PC-9 (cell line): ENCODE measurements around the gene DNAH6. TPM values are rescaled to one million over a fixed set of nuclear protein-coding genes. Genes with fewer than 3 reads are reported as not detected.

Experiments
- BruUV-seq: library from RNA; stranded (reverse); fragments of 400-500 nt; replicated peaks from 2 replicates; lab custom pipeline; 2021; lab: Mats Ljungman, UMichigan
- CTCF ChIA-PET: fragments of 300-600 bp; sonication (Branson Sonifier 250); formaldehyde crosslinking; loops from one replicate; lab custom pipeline; 2022; ENCODE audit warnings: antibody characterized with exemption; lab: Charles Lee
- POLR2A ChIA-PET: fragments of 300-600 bp; sonication (Branson Sonifier 250); formaldehyde crosslinking; loops from one replicate; lab custom pipeline; 2022; ENCODE audit warnings: antibody characterized with exemption; ENCODE audit not compliant: unreplicated experiment; lab: Charles Lee
- DNase-seq, 2 experiments: peaks; one replicate each; pipeline versions ENCODE4 v3.0.0 to v3.0.0-alpha.2; 2015 to 2022; ENCODE audit warnings: mixed read lengths in 1 of 2
- H2AFZ ChIP-seq: fragments of 200-600 bp; sonication (generic); 2 replicates; pipeline ENCODE4 v1.8.1; 2017; ENCODE audit warnings: antibody characterized with exemption
- H3F3A ChIP-seq: fragments of 200-600 bp; sonication (generic); 2 replicates; pipeline ENCODE4 v1.8.1; 2017; ENCODE audit warnings: antibody characterized with exemption, mild to moderate bottlenecking, low read depth; ENCODE audit not compliant: insufficient read depth
- H3K27ac ChIP-seq: fragments of 200-600 bp; sonication (generic); 2 replicates; pipeline ENCODE4 v1.6.1; 2016; ENCODE audit warnings: mixed run types
- H3K27me3 ChIP-seq: fragments of 200-600 bp; sonication (generic); 2 replicates; pipeline ENCODE4 v1.6.1; 2016; ENCODE audit warnings: low read depth, mixed run types; ENCODE audit not compliant: insufficient read depth
- H3K36me3 ChIP-seq: fragments of 200-600 bp; sonication (generic); 2 replicates; pipeline ENCODE4 v1.6.1; 2016; ENCODE audit warnings: low read depth, mixed run types
- H3K4me1 ChIP-seq: fragments of 200-600 bp; sonication (generic); replicated peaks from 2 replicates; pipeline ENCODE4 v1.6.1; 2016; ENCODE audit warnings: mixed run types; ENCODE audit not compliant: insufficient read depth
- H3K4me2 ChIP-seq: fragments of 200-600 bp; sonication (generic); 2 replicates; pipeline ENCODE4 v1.6.1; 2017; ENCODE audit warnings: mixed run types
- H3K4me3 ChIP-seq: fragments of 200-600 bp; sonication (generic); 2 replicates; pipeline ENCODE4 v1.6.1; 2016; ENCODE audit warnings: mixed run types
- H3K79me2 ChIP-seq: fragments of 200-600 bp; sonication (generic); 2 replicates; pipeline ENCODE4 v1.6.1; 2017; ENCODE audit warnings: low read depth, mixed run types
- H3K9me2 ChIP-seq: fragments of 200-600 bp; sonication (generic); 2 replicates; pipeline ENCODE4 v1.8.1; 2017; ENCODE audit warnings: mild to moderate bottlenecking; ENCODE audit not compliant: insufficient read depth
- H3K9me3 ChIP-seq: fragments of 200-600 bp; sonication (generic); 2 replicates; pipeline ENCODE4 v1.8.1; 2016; ENCODE audit warnings: low read depth; ENCODE audit not compliant: insufficient read depth
- H4K20me1 ChIP-seq: fragments of 200-600 bp; sonication (generic); 2 replicates; pipeline ENCODE4 v1.8.1; 2017; ENCODE audit not compliant: insufficient read depth
- EZH2 ChIP-seq: fragments of 200-600 bp; sonication (generic); IDR thresholded peaks from 2 replicates; pipeline ENCODE4 v1.8.0; 2017; ENCODE audit warnings: antibody characterized with exemption, low read depth
- intact Hi-C: fragments of 100-400 bp; cut with micrococcal nuclease; formaldehyde crosslinking; loops from one replicate; pipeline ENCODE4 v1.10.0; 2022; ENCODE audit not compliant: unreplicated experiment
- total RNA-seq: library from RNA; stranded (reverse); gene quantifications from 2 replicates; pipeline ENCODE4 v1.2.3, GENCODE V29; 2021
- TF ChIP-seq, protein P1 (sequence below): fragments of 200-600 bp; sonication (generic); conservative IDR thresholded peaks from 2 replicates; pipeline ENCODE4 v1.6.1; 2017; ENCODE audit warnings: mixed run types, antibody characterized with exemption, mild to moderate bottlenecking, moderate library complexity

DNAH6 gene
- total RNA-seq, 1 experiment from 2014 or later: not detected

DNA sequence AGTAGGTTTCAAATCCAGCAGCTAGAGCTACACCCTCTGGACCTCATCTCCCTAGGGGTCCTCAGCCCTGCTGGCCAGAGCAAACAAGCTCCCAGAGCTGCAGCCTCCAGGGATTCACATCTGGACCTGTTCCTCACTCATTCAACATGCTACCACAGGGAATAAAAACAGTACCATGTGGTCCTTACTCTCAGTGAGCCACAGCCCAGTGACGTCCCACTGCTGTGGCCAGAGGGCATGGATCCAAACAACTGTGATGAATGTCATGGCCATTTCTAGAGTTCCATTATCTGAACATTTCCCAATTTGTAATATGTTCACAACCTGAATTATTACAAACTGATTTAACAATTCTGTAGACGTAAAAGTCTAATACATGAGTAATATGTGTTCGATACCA lies 186.6 kb downstream of the DNAH6 start:
- no peak for DNase-seq
- no peaks in the 10 kb centered on the region for H3K4me1 ChIP-seq
- H3K9me2 ChIP-seq: no peaks in the 10 kb centered on the region
- ChIA-PET CTCF (no interaction called here), POLR2A (no interaction called here)
- H3K27ac ChIP-seq: no peak overlapping the region
- H3K79me2 ChIP-seq: no peaks in the 10 kb centered on the region
- no peak for TF ChIP-seq EZH2
- TF ChIP-seq, protein P1, sequence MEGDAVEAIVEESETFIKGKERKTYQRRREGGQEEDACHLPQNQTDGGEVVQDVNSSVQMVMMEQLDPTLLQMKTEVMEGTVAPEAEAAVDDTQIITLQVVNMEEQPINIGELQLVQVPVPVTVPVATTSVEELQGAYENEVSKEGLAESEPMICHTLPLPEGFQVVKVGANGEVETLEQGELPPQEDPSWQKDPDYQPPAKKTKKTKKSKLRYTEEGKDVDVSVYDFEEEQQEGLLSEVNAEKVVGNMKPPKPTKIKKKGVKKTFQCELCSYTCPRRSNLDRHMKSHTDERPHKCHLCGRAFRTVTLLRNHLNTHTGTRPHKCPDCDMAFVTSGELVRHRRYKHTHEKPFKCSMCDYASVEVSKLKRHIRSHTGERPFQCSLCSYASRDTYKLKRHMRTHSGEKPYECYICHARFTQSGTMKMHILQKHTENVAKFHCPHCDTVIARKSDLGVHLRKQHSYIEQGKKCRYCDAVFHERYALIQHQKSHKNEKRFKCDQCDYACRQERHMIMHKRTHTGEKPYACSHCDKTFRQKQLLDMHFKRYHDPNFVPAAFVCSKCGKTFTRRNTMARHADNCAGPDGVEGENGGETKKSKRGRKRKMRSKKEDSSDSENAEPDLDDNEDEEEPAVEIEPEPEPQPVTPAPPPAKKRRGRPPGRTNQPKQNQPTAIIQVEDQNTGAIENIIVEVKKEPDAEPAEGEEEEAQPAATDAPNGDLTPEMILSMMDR: no peak
- no peaks in the 10 kb centered on the region for H3K36me3 ChIP-seq
- intact Hi-C loops: no loop called here
- H3K27me3 ChIP-seq: peaks cover 35% of the 10 kb centered on the region
- H3K4me2 ChIP-seq: no peak overlapping the region
- H2AFZ ChIP-seq: no peak overlapping the region
- H3F3A ChIP-seq: no peaks in the 10 kb centered on the region
- H3K9me3 ChIP-seq: no peaks in the 10 kb centered on the region
- H4K20me1 ChIP-seq: no peaks in the 10 kb centered on the region
- no peak overlapping the region for H3K4me3 ChIP-seq
- no TSS peak for BruUV-seq

DNA sequence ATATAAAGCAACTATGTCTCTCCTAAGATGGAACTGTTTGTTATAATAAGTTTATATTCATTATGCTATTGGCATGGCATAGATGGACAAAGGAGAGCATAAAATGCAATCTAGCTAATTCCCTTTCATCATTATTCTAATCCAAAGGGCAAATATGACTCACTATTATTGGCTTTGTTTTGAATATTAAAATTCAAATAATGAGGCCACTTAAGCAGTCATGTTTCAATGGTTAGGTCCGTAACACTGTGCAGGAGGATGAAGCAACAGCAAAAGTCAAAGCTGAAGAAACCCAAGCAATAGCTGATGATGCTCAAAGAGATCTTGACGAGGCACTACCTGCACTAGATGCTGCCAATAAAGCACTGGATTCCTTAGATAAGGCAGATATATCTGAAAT lies 187.5 kb downstream of the DNAH6 start:
- no peak for DNase-seq
- no peak overlapping the region for H2AFZ ChIP-seq
- H3F3A ChIP-seq: no peaks in the 10 kb centered on the region
- H3K9me3 ChIP-seq: no peaks in the 10 kb centered on the region
- H3K9me2 ChIP-seq: no peaks in the 10 kb centered on the region
- POLR2A ChIA-PET: no interaction called here
- H3K36me3 ChIP-seq: no peaks in the 10 kb centered on the region
- H3K4me1 ChIP-seq: no peaks in the 10 kb centered on the region
- intact Hi-C loops: no loop called here
- H3K4me2 ChIP-seq: no peak overlapping the region
- no peak overlapping the region for H3K27ac ChIP-seq
- H3K27me3 ChIP-seq: peaks cover 27% of the 10 kb centered on the region
- TF ChIP-seq, protein P1: no peak
- no peak for TF ChIP-seq EZH2
- no peaks in the 10 kb centered on the region for H4K20me1 ChIP-seq
- BruUV-seq: no TSS peak
- no peaks in the 10 kb centered on the region for H3K79me2 ChIP-seq
- no peak overlapping the region for H3K4me3 ChIP-seq
- CTCF ChIA-PET: no interaction called here

DNA sequence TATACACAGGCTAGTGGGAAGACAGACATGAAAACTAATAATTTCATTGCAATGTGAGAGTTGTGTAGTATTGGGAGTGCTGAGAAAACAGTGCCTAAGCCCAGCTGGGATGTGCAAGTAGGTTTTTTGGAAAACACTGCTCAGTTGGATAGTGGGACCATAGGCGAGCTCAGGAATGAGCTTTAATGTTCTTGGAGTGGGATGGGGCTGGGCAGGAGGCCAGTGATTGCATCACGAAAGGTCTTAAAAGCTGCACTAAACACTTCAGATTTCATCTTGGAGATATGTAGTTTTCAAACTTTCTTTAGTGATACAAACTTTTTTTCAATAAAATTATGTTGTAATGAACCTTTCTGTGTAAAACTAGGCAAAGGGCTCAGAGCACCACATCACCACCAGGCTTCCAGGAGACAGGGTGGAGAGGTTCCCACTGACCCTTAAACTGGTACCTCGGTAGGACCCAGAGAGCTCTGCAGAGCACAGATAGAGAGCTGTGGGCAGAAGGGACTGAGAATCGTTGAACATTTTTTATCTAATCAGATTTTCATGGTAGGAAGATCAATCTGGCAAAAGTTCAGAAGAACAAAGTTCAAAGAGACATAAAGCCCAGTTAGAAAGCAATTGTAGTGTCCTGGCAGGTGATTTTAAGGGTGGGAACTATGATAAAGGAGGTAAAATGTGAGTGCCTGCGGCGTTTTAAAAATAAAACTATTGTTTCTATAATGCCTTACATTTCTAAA lies 188.4 kb downstream of the DNAH6 start:
- DNase-seq: no peak
- Histone ChIP-seq H3K9me2 (no peaks in the 10 kb centered on the region), H3K79me2 (no peaks in the 10 kb centered on the region), H2AFZ (no peak overlapping the region), H3K36me3 (no peaks in the 10 kb centered on the region), H3K27ac (no peak overlapping the region), H3K27me3 (peaks cover 32% of the 10 kb centered on the region), H3K9me3 (no peaks in the 10 kb centered on the region), H3K4me3 (no peak overlapping the region), H3F3A (no peaks in the 10 kb centered on the region), H3K4me2 (no peak overlapping the region), H4K20me1 (no peaks in the 10 kb centered on the region), H3K4me1 (no peaks in the 10 kb centered on the region)
- BruUV-seq: no TSS peak
- CTCF ChIA-PET: no interaction called here
- TF ChIP-seq EZH2: no peak
- TF ChIP-seq, protein P1: no peak
- intact Hi-C loops: no loop called here
- POLR2A ChIA-PET: interaction anchor here (0.6 kb wide), 1 partner anchor 52 kb away, joined by 4 read pairs; no protein-coding TSS in a partner anchor
